HEK293 (cell line): ENCODE data around the gene FAM89A.

Experiments used
- CTCF ChIA-PET: fragments of 350-600 bp; formaldehyde crosslinking; extraction: SDS; loops from one replicate; lab custom pipeline; 2021; ENCODE audit warnings: antibody characterized with exemption; lab: Yijun Ruan, JAX
- POLR2A ChIA-PET: fragments of 300-600 bp; formaldehyde crosslinking; extraction: SDS; loops from one replicate; lab custom pipeline; 2020; ENCODE audit warnings: antibody characterized with exemption, inconsistent platforms; lab: Yijun Ruan, JAX
- H3K27ac ChIP-seq: fragments of 200-500 bp; sonication (Bioruptor generic); 2 replicates; pipeline ENCODE4 v1.5.1; 2014; ENCODE audit warnings: low read depth, low read length, control low read depth, inconsistent platforms; ENCODE audit errors: extremely low read depth
- H3K36me3 ChIP-seq, 2 experiments: fragments of 200-500 bp in 1 of 2; sonication (Bioruptor generic) in 1 of 2; 1 replicate in 1 of 2; 2 replicates in 1 of 2; pipeline ENCODE4 v1.5.1; 2014 to 2017; ENCODE audit warnings: inconsistent platforms in 2 of 2, low read length in 2 of 2; ENCODE audit not compliant: control insufficient read depth in 2 of 2, insufficient read depth in 1 of 2
- H3K4me1 ChIP-seq: fragments of 200-500 bp; sonication (Bioruptor generic); 2 replicates; pipeline ENCODE4 v1.5.1; 2014; ENCODE audit warnings: mild to moderate bottlenecking, low read length, inconsistent platforms; ENCODE audit not compliant: control insufficient read depth, insufficient read depth
- H3K4me3 ChIP-seq: 2 replicates; pipeline ENCODE4 v1.5.1; 2011; ENCODE audit warnings: low read depth, mild to moderate bottlenecking, control low read depth, low read length, moderate library complexity
- H3K9me3 ChIP-seq: fragments of 200-500 bp; sonication (Bioruptor generic); 2 replicates; pipeline ENCODE4 v1.5.1; 2014; ENCODE audit warnings: low read depth, low read length, inconsistent platforms; ENCODE audit not compliant: control insufficient read depth, insufficient read depth
- HOXA7 ChIP-seq: sonication (generic); formaldehyde crosslinking; IDR thresholded peaks from 2 replicates; pipeline ENCODE4 v1.8.1; 2022; ENCODE audit warnings: missing genetic modification reagents, borderline replicate concordance
- PRDM6 ChIP-seq: fragments of 450-650 bp; formaldehyde crosslinking; IDR thresholded peaks from 2 replicates; pipeline ENCODE4 v1.5.1; 2017; ENCODE audit warnings: missing biosample characterization, missing genetic modification characterization
- RBAK ChIP-seq: fragments of 450-650 bp; formaldehyde crosslinking; IDR thresholded peaks from 2 replicates; pipeline ENCODE4 v1.5.1; 2016; ENCODE audit warnings: missing biosample characterization, missing genetic modification characterization
- YY1 ChIP-seq: fragments of 450-650 bp; formaldehyde crosslinking; IDR thresholded peaks from 2 replicates; pipeline ENCODE4 v1.5.1; 2018; ENCODE audit warnings: missing biosample characterization, missing genetic modification characterization
- ZBTB6 ChIP-seq: fragments of 450-650 bp; formaldehyde crosslinking; IDR thresholded peaks from 2 replicates; pipeline ENCODE4 v1.5.1; 2017; ENCODE audit warnings: missing biosample characterization, missing genetic modification characterization
- ZFHX2 ChIP-seq: fragments of 450-650 bp; formaldehyde crosslinking; conservative IDR thresholded peaks from 2 replicates; pipeline ENCODE4 v1.5.1; 2016; ENCODE audit warnings: missing biosample characterization, missing genetic modification characterization
- ZFP37 ChIP-seq: fragments of 450-650 bp; formaldehyde crosslinking; IDR thresholded peaks from 2 replicates; pipeline ENCODE4 v1.5.1; 2016; ENCODE audit warnings: missing biosample characterization, missing genetic modification characterization
- ZNF155 ChIP-seq: fragments of 450-650 bp; formaldehyde crosslinking; IDR thresholded peaks from 2 replicates; pipeline ENCODE4 v1.5.1; 2016; ENCODE audit warnings: missing biosample characterization, missing genetic modification characterization
- ZNF311 ChIP-seq: fragments of 450-650 bp; formaldehyde crosslinking; IDR thresholded peaks from 2 replicates; pipeline ENCODE4 v1.5.1; 2017; ENCODE audit warnings: missing biosample characterization, missing genetic modification characterization, borderline replicate concordance
- ZNF416 ChIP-seq: fragments of 450-650 bp; formaldehyde crosslinking; IDR thresholded peaks from 2 replicates; pipeline ENCODE4 v1.5.1; 2016; ENCODE audit warnings: missing biosample characterization, missing genetic modification characterization
- ZNF423 ChIP-seq: fragments of 450-650 bp; formaldehyde crosslinking; IDR thresholded peaks from 2 replicates; pipeline ENCODE4 v1.5.1; 2016; ENCODE audit warnings: missing biosample characterization, missing genetic modification characterization
- ZNF530 ChIP-seq: fragments of 450-650 bp; formaldehyde crosslinking; IDR thresholded peaks from 2 replicates; pipeline ENCODE4 v1.5.1; 2016; ENCODE audit warnings: low read depth, missing biosample characterization, missing genetic modification characterization
- ZNF555 ChIP-seq: fragments of 450-650 bp; formaldehyde crosslinking; conservative IDR thresholded peaks from 2 replicates; pipeline ENCODE4 v1.5.1; 2017; ENCODE audit warnings: missing biosample characterization, mild to moderate bottlenecking, missing genetic modification characterization, inconsistent platforms
- ZNF585B ChIP-seq: fragments of 450-650 bp; formaldehyde crosslinking; IDR thresholded peaks from 2 replicates; pipeline ENCODE4 v1.5.1; 2016; ENCODE audit warnings: missing biosample characterization, missing genetic modification characterization
- ZNF600 ChIP-seq: fragments of 450-650 bp; formaldehyde crosslinking; IDR thresholded peaks from 2 replicates; pipeline ENCODE4 v1.5.1; 2016; ENCODE audit warnings: missing biosample characterization, missing genetic modification characterization
- ZNF623 ChIP-seq: fragments of 450-650 bp; formaldehyde crosslinking; IDR thresholded peaks from 2 replicates; pipeline ENCODE4 v1.5.1; 2016; ENCODE audit warnings: missing biosample characterization, missing genetic modification characterization
- ZNF664 ChIP-seq: fragments of 450-650 bp; formaldehyde crosslinking; IDR thresholded peaks from 2 replicates; pipeline ENCODE4 v1.5.1; 2016; ENCODE audit warnings: missing biosample characterization, missing genetic modification characterization
- ZNF768 ChIP-seq: fragments of 450-650 bp; formaldehyde crosslinking; IDR thresholded peaks from 2 replicates; pipeline ENCODE4 v1.5.1; 2018; ENCODE audit warnings: missing biosample characterization, mild to moderate bottlenecking, missing genetic modification characterization
- ZNF776 ChIP-seq: fragments of 450-650 bp; formaldehyde crosslinking; IDR thresholded peaks from 2 replicates; pipeline ENCODE4 v1.5.0; 2017; ENCODE audit warnings: missing biosample characterization, missing genetic modification characterization, borderline replicate concordance

Gene FAM89A

GRCh38 chr1:231019711-231020110, 20.3 kb downstream of the FAM89A start:
- Histone ChIP-seq H3K36me3 (peaks cover 5 to 46% of the 10 kb centered on the region in 2 experiments; a peak in 2 of 3 replicates), H3K9me3 (no peaks in the 10 kb centered on the region), H3K4me3 (no peak overlapping the region), H3K27ac (no peak overlapping the region), H3K4me1 (no peaks in the 10 kb centered on the region)
- TF ChIP-seq ZNF311 (tag by site-specific recombination) = no peak
- no peak for TF ChIP-seq ZNF416
- TF ChIP-seq ZNF555 (tag by site-specific recombination) = no peak
- TF ChIP-seq ZNF776 (tag by site-specific recombination) = no peak
- no peak for TF ChIP-seq ZNF585B
- TF ChIP-seq PRDM6 = no peak
- no peak for TF ChIP-seq ZNF530 (tag by site-specific recombination)
- TF ChIP-seq ZNF155 (tag by site-specific recombination) = no peak
- TF ChIP-seq ZBTB6 = no peak
- no peak for TF ChIP-seq ZNF768 (tag by site-specific recombination)
- no peak for TF ChIP-seq ZFP37 (tag by site-specific recombination)
- ChIA-PET CTCF (interaction anchor here (0.5 to 0.7 kb wide), 2 partner anchors 19 to 101 kb away, joined by 3 read pairs; no protein-coding TSS in a partner anchor), POLR2A (interaction anchor here (0.7 to 0.9 kb wide), 2 partner anchors 140 to 198 kb away, joined by 3 to 5 read pairs; no protein-coding TSS in a partner anchor)

- Histone ChIP-seq H3K27ac (no peak overlapping the region), H3K9me3 (no peaks in the 10 kb centered on the region), H3K4me1 (no peaks in the 10 kb centered on the region), H3K36me3 (peaks cover 5 to 38% of the 10 kb centered on the region in 2 experiments; a peak in 2 of 3 replicates), H3K4me3 (no peak overlapping the region)
- ChIA-PET POLR2A (interaction anchor here (0.5 kb wide), 1 partner anchor 194 kb away, joined by 3 read pairs; no protein-coding TSS in a partner anchor), CTCF (interaction anchor here (1.3 to 2.2 kb wide), 2 partner anchors 22 to 193 kb away, joined by 6 to 14 read pairs; no protein-coding TSS in a partner anchor)
- TF ChIP-seq HOXA7 (CRISPR knock-in tag) (no peak), YY1 (tag by site-specific recombination) (no peak), ZNF600 (tag by site-specific recombination) (0 out of 2 replicates have a peak, but pooled peaks have one; percentile 39), ZNF664 (no peak), ZNF623 (tag by site-specific recombination) (no peak), ZBTB6 (no peak), ZNF423 (tag by site-specific recombination) (no peak), ZNF776 (tag by site-specific recombination) (no peak), ZFHX2 (no peak)
These were observed 23.1 kb downstream of the FAM89A start for GRCh38 chr1:231016966-231017365.

GRCh38 chr1:231016234-231016633, 23.8 kb downstream of the FAM89A start:
- Histone ChIP-seq H3K9me3 (no peaks in the 10 kb centered on the region), H3K36me3 (peaks cover 5 to 36% of the 10 kb centered on the region in 2 experiments; a peak in 2 of 3 replicates), H3K27ac (no peak overlapping the region), H3K4me1 (no peaks in the 10 kb centered on the region), H3K4me3 (no peak overlapping the region)
- CTCF ChIA-PET = interaction anchor here (0.7 to 2.2 kb wide), 3 partner anchors 23 to 194 kb away, joined by 4 to 14 read pairs (median 6); no protein-coding TSS in a partner anchor
- TF ChIP-seq ZNF600 (tag by site-specific recombination) = 0 out of 2 replicates have a peak, but pooled peaks have one; percentile 15
- TF ChIP-seq RBAK (tag by site-specific recombination) = no peak
- POLR2A ChIA-PET = interaction anchor here (0.5 kb wide), 1 partner anchor 27 kb away, joined by 3 read pairs; no protein-coding TSS in a partner anchor
